ENCODE results near the gene B3GNT9. TPM values are rescaled to one million over a fixed set of nuclear protein-coding genes. Genes with fewer than 3 reads are reported as not detected.
A peak's percentile ranks its signal among the peaks of the same experiment; 100 is the strongest.

Gene B3GNT9
- total and polyA plus RNA-seq, 2 experiments from 2014 or later: 24.8 to 88.0 TPM

- H3K79me2 ChIP-seq (ENCODE audit: insufficient read depth): peaks cover 54% of the 10 kb centered on the region
- peaks cover 25% of the 10 kb centered on the region for H3F3A ChIP-seq (ENCODE audit: insufficient read depth)
- 0 out of 2 replicates have a peak, but pooled peaks cover 11% of the 10 kb centered on the region for H3K36me3 ChIP-seq (ENCODE audit: low read depth)
- H3K9me3 ChIP-seq (ENCODE audit: low read depth): no peaks in the 10 kb centered on the region
- in situ Hi-C loops (cut with MboI): no loop called here
- no peak overlapping the region for H3K27ac ChIP-seq
- no peak overlapping the region for H3K4me3 ChIP-seq
- no peaks in the 10 kb centered on the region for H3K27me3 ChIP-seq (replicated peaks; ENCODE audit: insufficient read depth)
- no peak for TF ChIP-seq EZH2 (IDR thresholded peaks at IDR 0.05; ENCODE audit: insufficient read depth, poor library complexity, severe bottlenecking)
- no peak for TF ChIP-seq EZH2phosphoT487 (IDR thresholded peaks at IDR 0.05; ENCODE audit: insufficient read depth, low read depth)
- DNase-seq: no peak
- 83 to 84% methylated on average over 5 of the region's 5 CpGs for WGBS, 2 experiments (ENCODE audit: low coverage in 1 of 2, low lambda C conversion rate in 2 of 2, missing lambda C conversion rate in 2 of 2)
- no peaks in the 10 kb centered on the region; the same call in 1 of the 2 replicates for H4K20me1 ChIP-seq (ENCODE audit: insufficient read depth)
- no peak overlapping the region for H3K4me2 ChIP-seq (ENCODE audit: unreplicated experiment)
- H3K9ac ChIP-seq: no peak overlapping the region
- H2AFZ ChIP-seq: no peak overlapping the region
- peaks cover 13% of the 10 kb centered on the region for H3K4me1 ChIP-seq (ENCODE audit: insufficient read depth)
- H3K9me2 ChIP-seq (ENCODE audit: insufficient read depth): no peaks in the 10 kb centered on the region
Observed at GRCh38 chr16:67120025-67120424, 30.8 kb downstream of the B3GNT9 start.

- 93% methylated on average over 9 of the region's 9 CpGs for WGBS, 2 experiments (ENCODE audit: low coverage in 1 of 2, low lambda C conversion rate in 2 of 2, missing lambda C conversion rate in 2 of 2)
- H3K79me2 ChIP-seq (ENCODE audit: insufficient read depth): peaks cover 70% of the 10 kb centered on the region
Observed at GRCh38 chr16:67117716-67118115, 33.1 kb downstream of the B3GNT9 start.

GRCh38 chr16:67116388-67117311, 34.1 kb downstream of the B3GNT9 start:
- in situ Hi-C loops (cut with MboI): no loop called here
- 0 out of 2 replicates have a peak, but pooled peaks cover 4% of the 10 kb centered on the region for H3K36me3 ChIP-seq (ENCODE audit: low read depth)
- H3K27ac ChIP-seq: peak overlapping the region; percentile 85
- TF ChIP-seq EZH2 (IDR thresholded peaks at IDR 0.05; ENCODE audit: insufficient read depth, poor library complexity, severe bottlenecking) (no peak), EZH2phosphoT487 (IDR thresholded peaks at IDR 0.05; ENCODE audit: insufficient read depth, low read depth) (no peak)
- no peaks in the 10 kb centered on the region; the same call in 1 of the 2 replicates for H4K20me1 ChIP-seq (ENCODE audit: insufficient read depth)
- no peaks in the 10 kb centered on the region for H3K9me3 ChIP-seq (ENCODE audit: low read depth)
- peaks cover 81% of the 10 kb centered on the region for H3K79me2 ChIP-seq (ENCODE audit: insufficient read depth)
- H3K4me2 ChIP-seq (ENCODE audit: unreplicated experiment): no peak overlapping the region
- H3K4me3 ChIP-seq: no peak overlapping the region
- H3K27me3 ChIP-seq (replicated peaks; ENCODE audit: insufficient read depth): no peaks in the 10 kb centered on the region
- no peaks in the 10 kb centered on the region for H3K9me2 ChIP-seq (ENCODE audit: insufficient read depth)
- no peak overlapping the region for H2AFZ ChIP-seq
- H3F3A ChIP-seq (ENCODE audit: insufficient read depth): peaks cover 32% of the 10 kb centered on the region
- WGBS, 2 experiments (ENCODE audit: low coverage in 1 of 2, low lambda C conversion rate in 2 of 2, missing lambda C conversion rate in 2 of 2): 72 to 74% methylated on average over 13 of the region's 13 CpGs
- DNase-seq: peak; percentile 48
- H3K4me1 ChIP-seq (ENCODE audit: insufficient read depth): peaks cover 15% of the 10 kb centered on the region
- H3K9ac ChIP-seq: peak overlapping the region; percentile 28

More at GRCh38 chr16:67117716-67118115, 33.1 kb downstream of the B3GNT9 start:
- no peak overlapping the region for H3K4me3 ChIP-seq
- no peak for DNase-seq
- no peaks in the 10 kb centered on the region for H3K9me2 ChIP-seq (ENCODE audit: insufficient read depth)
- H3K9me3 ChIP-seq (ENCODE audit: low read depth): no peaks in the 10 kb centered on the region
- TF ChIP-seq EZH2phosphoT487 (IDR thresholded peaks at IDR 0.05; ENCODE audit: insufficient read depth, low read depth) (no peak), EZH2 (IDR thresholded peaks at IDR 0.05; ENCODE audit: insufficient read depth, poor library complexity, severe bottlenecking) (no peak)
- no peak overlapping the region for H3K27ac ChIP-seq
- H3K9ac ChIP-seq: no peak overlapping the region
- H3K4me2 ChIP-seq (ENCODE audit: unreplicated experiment): no peak overlapping the region
- no peak overlapping the region for H2AFZ ChIP-seq
- 0 out of 2 replicates have a peak, but pooled peaks cover 11% of the 10 kb centered on the region for H3K36me3 ChIP-seq (ENCODE audit: low read depth)
- in situ Hi-C loops (cut with MboI): no loop called here
- no peaks in the 10 kb centered on the region; the same call in 1 of the 2 replicates for H4K20me1 ChIP-seq (ENCODE audit: insufficient read depth)
- peaks cover 15% of the 10 kb centered on the region for H3K4me1 ChIP-seq (ENCODE audit: insufficient read depth)
- no peaks in the 10 kb centered on the region for H3K27me3 ChIP-seq (replicated peaks; ENCODE audit: insufficient read depth)
- H3F3A ChIP-seq (ENCODE audit: insufficient read depth): peaks cover 32% of the 10 kb centered on the region

GRCh38 chr16:67115639-67116038, 35.2 kb downstream of the B3GNT9 start:
- no peaks in the 10 kb centered on the region; the same call in 1 of the 2 replicates for H4K20me1 ChIP-seq (ENCODE audit: insufficient read depth)
- no peaks in the 10 kb centered on the region for H3K27me3 ChIP-seq (replicated peaks; ENCODE audit: insufficient read depth)
- DNase-seq: peak; percentile 99
- H3K27ac ChIP-seq: peak overlapping the region; percentile 85
- H3K9me2 ChIP-seq (ENCODE audit: insufficient read depth): no peaks in the 10 kb centered on the region
- peak overlapping the region; percentile 55 for H3K9ac ChIP-seq
- no peaks in the 10 kb centered on the region for H3K9me3 ChIP-seq (ENCODE audit: low read depth)
- peaks cover 32% of the 10 kb centered on the region for H3F3A ChIP-seq (ENCODE audit: insufficient read depth)
- H2AFZ ChIP-seq: no peak overlapping the region
- TF ChIP-seq EZH2 (IDR thresholded peaks at IDR 0.05; ENCODE audit: insufficient read depth, poor library complexity, severe bottlenecking) (no peak), EZH2phosphoT487 (IDR thresholded peaks at IDR 0.05; ENCODE audit: insufficient read depth, low read depth) (no peak)
- peaks cover 24% of the 10 kb centered on the region for H3K4me1 ChIP-seq (ENCODE audit: insufficient read depth)
- WGBS, 2 experiments (ENCODE audit: low coverage in 1 of 2, low lambda C conversion rate in 2 of 2, missing lambda C conversion rate in 2 of 2): 19 to 21% methylated on average over 7 of the region's 7 CpGs
- H3K4me3 ChIP-seq: no peak overlapping the region
- H3K36me3 ChIP-seq (ENCODE audit: low read depth): 0 out of 2 replicates have a peak, but pooled peaks cover 4% of the 10 kb centered on the region
- peak overlapping the region; percentile 59 for H3K4me2 ChIP-seq (ENCODE audit: unreplicated experiment)
- in situ Hi-C loops (cut with MboI): no loop called here
- peaks cover 91% of the 10 kb centered on the region for H3K79me2 ChIP-seq (ENCODE audit: insufficient read depth)
